Lower lobe of right lung (tissue), 2 donors: ENCODE data around the gene SLC3A2. TPM values are rescaled to one million over a fixed set of nuclear protein-coding genes. Genes with fewer than 3 reads are reported as not detected.

Experiments used
- ATAC-seq, 2 donors: fragments of 200-7000 bp; cut with Tn5 transposase; one replicate each; pipeline ENCODE4 v1.9.1; 2020 to 2022; ENCODE audit warnings: mild to moderate bottlenecking in 2 of 2, moderate library complexity in 2 of 2
- DNase-seq: peaks from one replicate; pipeline ENCODE4 v3.0.0-alpha.2; 2020
- H3K27ac ChIP-seq: fragments of 200-600 bp; one replicate; pipeline ENCODE4 v1.8.0; 2022
- H3K27me3 ChIP-seq: fragments of 200-600 bp; one replicate; pipeline ENCODE4 v1.8.0; 2022; ENCODE audit warnings: low read depth
- H3K36me3 ChIP-seq: fragments of 200-600 bp; one replicate; pipeline ENCODE4 v1.8.0; 2022; ENCODE audit warnings: mild to moderate bottlenecking
- H3K4me1 ChIP-seq: fragments of 200-600 bp; one replicate; pipeline ENCODE4 v1.8.0; 2022
- H3K4me3 ChIP-seq: fragments of 200-600 bp; one replicate; pipeline ENCODE4 v1.8.0; 2022; ENCODE audit warnings: mild to moderate bottlenecking
- H3K9me3 ChIP-seq: fragments of 200-600 bp; one replicate; pipeline ENCODE4 v1.8.0; 2022
- CTCF ChIP-seq: fragments of 200-600 bp; IDR thresholded peaks from one replicate; pipeline ENCODE4 v1.8.0; 2022; ENCODE audit warnings: antibody characterized with exemption, mild to moderate bottlenecking
- intact Hi-C: fragments of 100-400 bp; cut with DNase I; formaldehyde crosslinking; loops from one replicate; pipeline ENCODE4 v1.11.0; 2022
- total RNA-seq: library from RNA; stranded (reverse); fragmentation: NEBNext Ultra II Directional; extraction: Animal tissue kit (Norgen Biotek cat#: 25700); gene quantifications from one replicate; pipeline ENCODE4 v1.2.1, GENCODE V29; 2021
- donor health status: DM: no; HTN: yes; CAD: no; lungs with severe emphysema.

Gene SLC3A2
- total RNA-seq, 1 donor from 2014 or later = 214 TPM

GRCh38 chr11:62897311-62897710, 16.6 kb downstream of the SLC3A2 start:
- Histone ChIP-seq H3K36me3 (no peaks in the 10 kb centered on the region), H3K4me3 (no peak overlapping the region), H3K27ac (no peak overlapping the region), H3K27me3 (no peaks in the 10 kb centered on the region), H3K4me1 (no peaks in the 10 kb centered on the region), H3K9me3 (no peaks in the 10 kb centered on the region)
- no peak for DNase-seq
- TF ChIP-seq CTCF = no peak
- ATAC-seq = no peak
- intact Hi-C loops = no loop called here

- no peak overlapping the region for H3K27ac ChIP-seq
- intact Hi-C loops = no loop called here
- H3K9me3 ChIP-seq = no peaks in the 10 kb centered on the region
These were observed 17.3 kb downstream of the SLC3A2 start for GRCh38 chr11:62898027-62898426.

DNA sequence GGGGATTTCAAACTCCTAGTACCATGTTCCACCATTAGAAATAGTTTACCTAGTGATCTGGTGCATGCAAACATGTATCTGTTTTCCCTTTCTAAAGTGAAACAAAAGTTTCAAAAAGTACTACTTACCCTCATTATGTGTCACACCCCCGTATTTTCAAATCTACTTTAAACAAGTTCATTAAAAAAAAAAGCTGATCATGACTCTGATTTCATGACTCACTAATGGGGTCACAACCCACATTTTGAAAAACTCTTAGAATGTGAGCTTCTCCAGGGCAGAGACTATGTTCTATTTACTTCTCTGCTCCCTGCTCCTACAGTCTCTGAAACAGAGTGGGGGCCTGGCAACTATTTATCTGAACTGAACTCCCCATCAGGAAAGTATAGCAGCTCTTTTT, 22.2 kb downstream of the SLC3A2 start:
- no peak for ATAC-seq
- TF ChIP-seq CTCF = no peak
- Histone ChIP-seq H3K27ac (no peak overlapping the region), H3K27me3 (no peaks in the 10 kb centered on the region), H3K36me3 (no peaks in the 10 kb centered on the region), H3K4me1 (peaks cover 27% of the 10 kb centered on the region), H3K4me3 (no peak overlapping the region), H3K9me3 (no peaks in the 10 kb centered on the region)
- no peak for DNase-seq
- intact Hi-C loops = loop anchor here (10.0 kb wide), 1 partner anchor 312 kb away; no protein-coding TSS in a partner anchor

More at GRCh38 chr11:62898027-62898426, 17.3 kb downstream of the SLC3A2 start:
- no peak for TF ChIP-seq CTCF
- ATAC-seq (no peak), DNase-seq (no peak)
- Histone ChIP-seq H3K4me3 (no peak overlapping the region), H3K36me3 (no peaks in the 10 kb centered on the region), H3K4me1 (peaks cover under 1% of the 10 kb centered on the region), H3K27me3 (no peaks in the 10 kb centered on the region)

- Histone ChIP-seq H3K27me3 (no peaks in the 10 kb centered on the region), H3K4me1 (peaks cover 50% of the 10 kb centered on the region), H3K36me3 (no peaks in the 10 kb centered on the region), H3K27ac (peak overlapping the region; percentile 25), H3K4me3 (no peak overlapping the region), H3K9me3 (no peaks in the 10 kb centered on the region)
- intact Hi-C loops = loop anchor here (5.0 to 10.0 kb wide), 2 partner anchors 117 to 310 kb away; no protein-coding TSS in a partner anchor
- ATAC-seq (no peak), DNase-seq (no peak)
- no peak for TF ChIP-seq CTCF
These were observed 24.6 kb downstream of the SLC3A2 start for GRCh38 chr11:62905296-62905695.

DNA sequence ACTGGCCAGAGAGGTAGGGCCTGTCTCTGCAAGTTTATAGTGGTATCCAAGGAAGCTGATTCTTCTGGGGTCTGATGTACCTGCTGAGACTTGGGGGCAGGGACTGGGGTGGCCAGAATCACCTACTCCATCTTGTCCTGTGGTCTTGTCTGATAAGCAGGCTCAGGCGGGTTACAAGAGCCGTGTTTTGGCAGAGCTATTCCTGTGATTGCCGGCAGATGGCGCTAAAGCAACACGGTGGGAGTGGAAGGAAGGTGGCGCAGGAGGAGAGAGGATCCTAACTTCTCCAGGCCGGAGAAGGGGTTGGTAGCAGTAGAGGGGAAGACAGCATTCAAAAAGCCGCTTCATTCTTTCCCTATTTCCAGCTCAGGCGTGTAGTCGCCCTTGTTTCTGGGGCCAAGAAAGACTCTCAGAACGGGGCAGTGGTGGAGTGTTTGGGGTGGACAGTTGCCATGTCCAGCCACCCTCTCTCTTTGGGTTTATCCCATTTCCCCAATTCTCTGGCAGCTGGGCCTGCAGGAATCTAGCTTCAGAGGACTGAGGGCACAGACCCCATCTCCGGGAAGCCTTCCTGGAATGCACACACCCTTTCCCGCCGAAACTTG, 25.3 kb downstream of the SLC3A2 start:
- H3K4me1 ChIP-seq = peaks cover 51% of the 10 kb centered on the region
- no peaks in the 10 kb centered on the region for H3K9me3 ChIP-seq
- H3K4me3 ChIP-seq = no peak overlapping the region
- intact Hi-C loops = loop anchor here (5.0 to 10.0 kb wide), 2 partner anchors 116 to 309 kb away; no protein-coding TSS in a partner anchor
- peak; percentile 79 for DNase-seq
- peak; percentile 74 to 80 for ATAC-seq
- peak; percentile 95 for TF ChIP-seq CTCF
- no peaks in the 10 kb centered on the region for H3K36me3 ChIP-seq
- H3K27ac ChIP-seq = peak overlapping the region; percentile 78
- no peaks in the 10 kb centered on the region for H3K27me3 ChIP-seq
